Left colon (tissue), 2 donors: Measurements from ENCODE around the gene ABCB8. TPM values are rescaled to one million over a fixed set of nuclear protein-coding genes. Genes with fewer than 3 reads are reported as not detected.
"Not testable (repeated sequence)": the region's sequence is repeated elsewhere in the genome, so short reads cannot be mapped to it uniquely, and the experiment has no call there.

Experiments used
- ATAC-seq: fragments of 200-7000 bp; cut with Tn5 transposase; one replicate; pipeline ENCODE4 v1.9.1; 2020; ENCODE audit warnings: mild to moderate bottlenecking, moderate library complexity
- DNase-seq, 2 donors: peaks; one replicate each; pipeline ENCODE4 v3.0.0-alpha.2; 2020
- intact Hi-C, 2 donors: fragments of 100-400 bp; cut with DNase I in 1 of 2; cut with micrococcal nuclease in 1 of 2; formaldehyde crosslinking; loops; one replicate each; pipeline versions ENCODE4 v1.11.2 to v1.14.0; 2022; cut with DNase I, micrococcal nuclease
- total RNA-seq, 2 donors: library from RNA; stranded (reverse); fragmentation: NEBNext Ultra II Directional; extraction: Animal tissue kit (Norgen Biotek cat#: 25700); gene quantifications; one replicate each; pipeline ENCODE4 v1.2.1, GENCODE V29; 2021
- donor health status: DM: no; HTN: no; CAD: no.
- donor health status: DM: yes; HTN: yes; CAD: no.

The ABCB8 gene
- total RNA-seq, 2 donors from 2014 or later = 25.3 to 40.0 TPM

DNA sequence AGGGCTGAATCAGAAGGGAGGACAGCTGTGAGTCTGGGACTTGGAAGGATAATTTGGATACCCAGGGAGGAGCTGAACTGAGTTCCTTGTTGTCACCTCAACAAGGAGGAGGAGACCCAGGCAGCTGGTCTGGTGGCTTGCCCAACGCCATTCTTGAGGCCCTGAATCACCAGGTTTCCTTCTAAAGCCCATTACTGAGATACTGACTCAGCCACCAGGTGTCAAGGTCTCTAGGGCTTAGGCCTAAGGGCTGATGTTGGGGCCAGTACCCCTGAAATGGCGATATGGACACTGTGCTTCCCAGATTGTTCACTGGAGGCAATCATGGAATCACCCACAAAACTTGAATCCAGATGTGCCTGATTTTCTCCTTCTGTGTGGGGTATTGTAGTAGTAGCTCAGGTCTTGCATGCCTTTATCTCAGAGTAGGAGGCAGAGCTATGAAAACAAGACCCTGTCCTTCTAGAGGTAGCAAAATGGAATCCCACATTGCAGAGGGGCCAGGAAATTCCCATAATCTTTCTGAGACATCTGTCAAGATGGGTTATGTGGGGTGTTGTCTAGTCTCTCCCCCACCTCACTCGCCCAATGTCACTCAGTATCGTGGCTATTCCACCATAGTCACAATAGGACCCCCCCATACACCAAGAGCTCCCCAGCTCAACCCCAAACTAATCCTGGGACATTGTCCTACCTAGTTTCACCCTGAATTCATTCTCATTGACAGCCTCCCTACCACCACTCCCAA is 2.2 kb upstream of the ABCB8 start:
- DNase-seq (no peak), ATAC-seq (no peak)
- intact Hi-C loops = no loop called here

DNA sequence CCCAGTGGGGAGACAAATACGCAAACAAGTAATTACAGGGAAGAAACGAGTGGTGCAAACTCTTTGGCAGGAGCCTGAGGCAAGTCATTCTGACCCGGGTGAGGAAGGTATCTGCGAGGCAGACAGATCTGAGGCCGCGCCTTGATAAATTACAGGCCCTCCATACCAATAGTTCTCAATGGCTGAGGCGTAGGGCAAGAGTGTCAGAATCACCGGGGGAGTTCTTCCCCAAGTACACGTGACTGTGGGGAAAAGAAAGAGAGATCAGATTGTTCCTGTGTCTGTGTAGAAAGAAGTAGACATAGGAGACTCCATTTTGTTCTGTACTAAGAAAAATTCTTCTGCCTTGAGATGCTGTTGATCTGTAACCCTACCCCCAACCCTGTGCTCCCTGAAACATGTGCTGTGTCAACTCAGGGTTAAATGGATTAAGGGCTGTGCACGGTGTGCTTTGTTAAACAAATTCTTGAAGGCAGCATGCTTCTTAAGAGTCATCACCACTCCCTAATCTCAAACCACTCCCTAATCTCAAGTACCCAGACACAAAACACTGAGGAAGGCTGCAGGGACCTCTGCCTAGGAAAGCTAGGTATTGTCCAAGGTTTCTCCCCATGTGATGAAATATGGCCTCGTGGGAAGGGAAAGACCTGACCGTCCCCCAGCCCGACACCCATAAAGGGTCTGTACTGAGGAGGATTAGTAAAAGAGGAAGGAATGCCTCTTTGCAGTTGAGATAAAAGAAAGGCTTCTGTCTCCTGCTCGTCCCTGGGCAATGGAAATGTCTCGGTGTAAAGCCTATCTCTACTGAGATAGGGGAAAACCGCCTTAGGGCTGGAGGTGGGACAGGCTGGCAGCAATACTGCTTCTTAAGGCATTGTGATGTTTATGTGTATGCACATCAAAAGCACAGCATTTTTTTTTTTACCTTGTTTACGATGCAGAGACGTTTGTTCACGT is 1.2 kb upstream of the ABCB8 start:
- intact Hi-C loops, ATAC-seq, DNase-seq: not testable (repeated sequence)

DNA sequence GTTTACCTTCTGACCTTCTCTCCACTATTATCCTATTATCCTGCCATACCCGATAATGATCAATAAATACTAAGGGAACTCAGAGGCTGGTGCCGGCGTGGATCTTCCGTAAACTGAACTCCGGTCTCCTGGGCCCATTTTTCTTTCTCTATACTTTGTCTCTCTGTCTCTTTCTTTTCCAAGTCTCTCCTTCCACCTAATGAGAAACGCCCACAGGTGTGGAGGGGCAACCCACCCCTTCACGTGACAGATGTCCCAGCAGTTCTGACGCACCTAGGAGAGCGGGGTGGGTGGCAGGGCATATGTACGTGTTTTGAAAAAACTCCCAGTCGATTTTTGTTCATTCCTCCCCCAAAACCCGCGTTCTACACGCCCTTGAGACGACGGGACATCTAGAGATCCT is 521 bp upstream of the ABCB8 start:
- ATAC-seq, intact Hi-C loops, DNase-seq: not testable (repeated sequence)

- ATAC-seq (no peak), DNase-seq (no peak)
- intact Hi-C loops = no loop called here
These were observed 775 bp downstream of the ABCB8 start for GRCh38 chr7:151028948-151029501.

DNA sequence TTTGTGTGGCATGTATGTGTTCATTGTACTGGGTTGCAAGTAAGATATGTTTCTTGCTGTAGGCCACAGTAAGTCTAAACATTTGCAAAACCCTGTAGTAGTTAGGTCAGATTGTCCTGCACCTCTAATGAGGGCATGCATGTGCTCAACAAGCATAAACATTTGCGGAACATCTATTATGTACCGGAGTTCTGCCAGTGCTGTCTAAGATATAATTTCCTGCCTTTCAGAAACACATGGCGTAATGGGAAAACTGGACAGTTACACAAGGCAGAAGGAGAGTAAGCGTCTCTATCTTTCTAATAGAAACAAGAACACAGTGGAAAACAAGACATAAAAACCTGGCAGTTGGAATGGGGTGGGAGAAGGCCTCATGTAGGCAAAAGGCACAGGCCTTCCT is 2.8 kb downstream of the ABCB8 start:
- intact Hi-C loops = no loop called here
- DNase-seq (no peak), ATAC-seq (no peak)

DNA sequence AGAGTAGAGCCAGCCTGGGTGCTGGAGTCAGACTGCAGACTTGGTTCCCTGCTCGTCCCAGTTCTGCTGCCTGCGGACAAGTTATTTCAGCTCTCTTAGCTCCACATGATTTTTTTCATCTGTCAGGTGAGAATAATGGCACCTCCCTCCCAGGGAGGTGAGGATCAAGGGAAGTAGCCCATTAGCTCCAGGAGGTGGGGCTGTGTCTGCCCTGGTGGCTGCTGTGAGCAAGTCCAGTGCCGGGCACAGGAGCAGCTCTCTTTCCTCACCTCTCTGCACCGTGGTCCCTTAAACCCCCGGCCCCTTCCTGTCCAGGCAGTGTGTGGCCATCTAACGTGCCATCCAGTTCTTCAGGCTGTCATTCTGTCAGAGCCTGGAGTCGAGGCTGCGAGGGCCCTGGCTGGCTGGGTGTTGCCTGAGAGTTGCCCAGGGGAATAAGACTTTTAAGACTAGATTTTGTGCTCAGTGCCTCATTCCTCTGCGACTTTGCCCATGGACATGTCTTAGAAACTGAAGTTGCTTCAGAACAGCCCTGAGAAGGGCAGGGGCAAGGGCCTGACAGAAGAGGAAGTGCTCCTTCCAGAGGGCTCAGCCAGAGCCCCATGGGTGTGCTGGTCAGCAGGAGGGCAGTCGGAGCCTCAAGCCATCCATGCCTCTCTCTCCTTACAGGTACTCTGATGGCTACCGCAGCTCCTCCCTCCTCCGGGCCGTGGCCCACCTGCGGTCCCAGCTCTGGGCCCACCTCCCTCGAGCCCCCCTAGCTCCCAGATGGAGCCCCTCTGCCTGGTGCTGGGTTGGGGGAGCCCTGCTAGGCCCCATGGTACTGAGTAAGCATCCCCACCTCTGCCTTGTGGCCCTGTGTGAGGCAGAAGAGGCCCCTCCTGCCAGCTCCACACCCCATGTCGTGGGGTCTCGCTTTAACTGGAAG is 5.0 kb downstream of the ABCB8 start:
- ATAC-seq (no peak), DNase-seq (no peak)
- intact Hi-C loops = no loop called here

DNA sequence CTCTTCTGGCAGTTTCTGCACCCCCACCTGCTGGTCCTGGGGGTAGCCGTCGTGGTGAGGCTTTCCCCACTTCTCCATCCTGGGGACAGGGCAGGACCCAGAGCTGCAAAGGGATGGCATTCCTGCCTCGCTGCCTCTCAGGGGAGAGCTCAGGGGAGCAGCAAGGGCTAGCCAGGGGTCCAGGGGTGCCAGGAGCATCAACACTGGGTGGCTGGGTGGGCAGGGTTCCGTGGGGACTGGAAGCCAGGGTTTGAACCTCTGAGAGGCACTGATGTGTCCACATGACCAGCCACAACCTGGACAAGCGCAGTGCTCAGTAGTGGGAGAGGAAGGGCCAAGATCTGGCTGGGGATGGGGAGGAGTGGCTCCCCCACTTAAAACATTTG is 5.6 kb downstream of the ABCB8 start:
- no peak for DNase-seq
- intact Hi-C loops = no loop called here
- ATAC-seq = no peak

- intact Hi-C loops = no loop called here
- no peak for ATAC-seq
These were observed 6.2 kb downstream of the ABCB8 start for GRCh38 chr7:151034312-151035025.

GRCh38 chr7:151035026-151035717 is 6.9 kb downstream of the ABCB8 start:
- DNase-seq = no peak
- no peak for ATAC-seq
- intact Hi-C loops = no loop called here

More at GRCh38 chr7:151034312-151035025, 6.2 kb downstream of the ABCB8 start:
- no peak for DNase-seq

DNA sequence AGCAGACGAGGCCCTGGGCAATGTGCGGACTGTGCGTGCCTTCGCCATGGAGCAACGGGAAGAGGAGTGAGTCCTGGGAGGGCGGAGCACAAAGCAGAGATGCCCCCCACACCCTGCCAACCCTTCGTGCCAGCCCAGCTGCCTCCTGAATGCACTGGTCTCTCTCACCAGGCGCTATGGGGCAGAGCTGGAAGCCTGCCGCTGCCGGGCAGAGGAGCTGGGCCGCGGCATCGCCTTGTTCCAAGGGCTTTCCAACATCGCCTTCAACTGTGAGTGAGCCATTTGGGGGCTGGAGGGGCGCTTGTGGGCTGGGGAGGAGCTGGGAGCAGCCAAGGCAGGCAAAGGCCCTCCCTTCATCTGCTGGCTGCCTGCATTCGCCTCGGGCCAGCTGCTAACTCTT is 7.7 kb downstream of the ABCB8 start:
- DNase-seq (no peak), ATAC-seq (no peak)
- intact Hi-C loops = no loop called here

- ATAC-seq (peak; percentile 76), DNase-seq (peak; percentile 55 to 63)
- intact Hi-C loops = no loop called here
These were observed 10.9 kb downstream of the ABCB8 start for GRCh38 chr7:151038951-151039849.

DNA sequence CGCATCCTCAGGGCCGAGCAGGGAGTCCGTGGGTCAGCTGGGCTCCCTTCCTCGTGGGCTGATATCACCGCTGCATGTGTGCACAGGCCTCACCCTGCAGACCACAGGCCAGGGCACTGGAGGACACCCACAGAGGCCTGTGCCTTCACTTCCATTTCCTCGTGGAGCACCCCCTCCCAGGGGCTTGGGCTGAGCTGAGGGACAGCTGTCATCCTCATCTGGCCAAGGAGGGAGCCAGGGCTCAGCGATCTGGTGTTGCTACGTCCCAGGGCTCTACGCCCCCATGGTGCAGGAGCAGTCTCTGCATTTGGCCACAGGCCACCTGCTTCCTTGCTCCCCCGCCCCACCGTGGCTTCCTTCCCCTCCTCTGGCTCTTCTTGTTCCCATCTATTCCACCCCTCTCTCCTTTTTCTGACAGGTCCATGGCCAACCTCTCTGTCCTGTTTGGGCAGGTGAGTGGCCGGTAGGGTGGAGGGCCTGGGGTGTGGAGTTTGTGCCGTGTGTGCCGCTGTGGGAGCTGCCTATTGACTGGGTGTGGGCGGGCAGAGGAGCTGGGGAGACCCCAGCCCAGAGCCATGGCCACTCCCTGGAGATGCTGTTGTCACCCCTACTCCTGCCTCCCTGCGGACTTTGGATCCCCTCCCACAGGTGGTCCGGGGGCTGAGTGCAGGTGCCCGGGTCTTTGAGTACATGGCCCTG is 11.7 kb downstream of the ABCB8 start:
- ATAC-seq (peak; percentile 6), DNase-seq (no peak)
- intact Hi-C loops = no loop called here

DNA sequence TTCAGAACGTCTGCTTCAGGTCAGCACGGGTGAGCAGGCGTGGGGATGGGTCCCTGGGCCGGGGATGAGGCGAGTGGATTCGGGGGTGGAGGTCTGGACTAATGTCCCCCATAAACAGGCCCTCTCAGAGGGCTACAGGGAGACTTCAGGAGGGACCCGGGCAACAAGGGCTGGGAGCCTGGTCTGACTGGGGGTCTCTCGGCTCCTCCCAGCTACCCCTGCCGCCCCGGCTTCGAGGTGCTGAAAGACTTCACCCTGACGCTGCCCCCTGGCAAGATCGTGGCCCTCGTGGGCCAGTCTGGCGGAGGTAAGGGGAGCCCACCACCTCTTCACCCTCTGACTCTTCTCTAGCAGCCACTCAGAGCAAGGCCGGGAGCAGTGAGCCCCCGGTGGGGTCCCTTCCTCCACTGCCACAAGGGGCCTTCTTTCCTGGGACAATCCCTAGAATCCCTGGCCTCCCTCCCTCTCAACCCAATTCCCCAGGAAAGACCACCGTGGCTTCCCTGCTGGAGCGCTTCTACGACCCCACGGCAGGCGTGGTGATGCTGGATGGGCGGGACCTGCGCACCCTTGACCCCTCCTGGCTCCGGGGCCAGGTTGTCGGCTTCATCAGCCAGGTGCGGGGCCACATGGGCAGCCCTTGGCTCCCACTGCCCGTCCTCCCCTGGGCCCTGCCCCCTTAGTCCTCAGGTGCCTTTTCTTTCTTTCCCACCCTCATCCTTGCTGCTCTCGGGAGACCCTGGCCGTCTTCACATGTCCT is 12.5 kb downstream of the ABCB8 start:
- intact Hi-C loops = no loop called here
- DNase-seq (no peak), ATAC-seq (no peak)

GRCh38 chr7:151043449-151043848 is 15.2 kb downstream of the ABCB8 start:
- ATAC-seq, DNase-seq, intact Hi-C loops: not testable (repeated sequence)

DNA sequence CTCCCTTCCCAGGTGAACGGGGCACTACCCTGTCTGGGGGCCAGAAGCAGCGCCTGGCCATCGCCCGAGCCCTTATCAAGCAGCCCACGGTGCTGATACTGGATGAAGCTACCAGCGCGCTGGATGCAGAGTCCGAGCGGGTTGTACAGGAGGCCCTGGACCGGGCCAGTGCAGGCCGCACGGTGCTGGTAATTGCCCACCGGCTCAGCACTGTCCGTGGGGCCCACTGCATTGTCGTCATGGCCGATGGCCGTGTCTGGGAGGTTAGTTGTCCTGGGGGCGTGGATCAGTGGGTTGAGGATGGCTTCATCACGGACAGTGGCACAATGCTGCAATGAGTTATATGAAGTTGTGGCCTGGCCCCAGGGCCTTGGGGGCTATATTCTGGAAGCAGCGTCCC is 15.7 kb downstream of the ABCB8 start:
- intact Hi-C loops = no loop called here
- ATAC-seq = no peak
- DNase-seq = no peak
